ENCODE data around the gene SLC16A11. TPM values are rescaled to one million over a fixed set of nuclear protein-coding genes. Genes with fewer than 3 reads are reported as not detected.

Gene SLC16A11
- total RNA-seq, 2 donors from 2014 or later = 0.24 to 0.44 TPM

GRCh38 chr17:7029096-7029495 lies 14.8 kb downstream of the SLC16A11 start:
- no peaks in the 10 kb centered on the region for H3K36me3 Mint-ChIP-seq (ENCODE audit: low read depth)
- H3K9me3 Mint-ChIP-seq = no peaks in the 10 kb centered on the region
- Histone ChIP-seq H3K4me1 (ENCODE audit: control insufficient read depth, insufficient read depth, low read length) (no peaks in the 10 kb centered on the region), H3K27me3 (ENCODE audit: control insufficient read depth, insufficient read depth, low read length, poor library complexity, severe bottlenecking) (peaks cover 2% of the 10 kb centered on the region), H3K4me3 (ENCODE audit: low read length) (no peak overlapping the region), H3K9ac (ENCODE audit: extremely low read depth, low read length, poor library complexity, severe bottlenecking) (no peak overlapping the region), H3K9me3 (ENCODE audit: control insufficient read depth, low read length) (no peaks in the 10 kb centered on the region), H3K36me3 (ENCODE audit: control insufficient read depth, insufficient read depth, low read length) (no peaks in the 10 kb centered on the region), H3K27ac (ENCODE audit: low read depth, low read length) (no peak overlapping the region)
- peaks cover 12% of the 10 kb centered on the region for H3K27me3 Mint-ChIP-seq (ENCODE audit: insufficient read depth)
- no peak overlapping the region for H3K4me3 Mint-ChIP-seq
- DNase-seq = no peak
- H3K4me1 Mint-ChIP-seq = no peaks in the 10 kb centered on the region
- WGBS, 2 experiments (ENCODE audit: insufficient coverage in 1 of 2, insufficient read length in 1 of 2) = 91 to 100% methylated on average over 3 of the region's 3 CpGs
- H3K27ac Mint-ChIP-seq = no peak overlapping the region
- no peak for TF ChIP-seq CTCF (conservative IDR thresholded peaks at IDR 0.05)

GRCh38 chr17:7027335-7027734 lies 16.6 kb downstream of the SLC16A11 start:
- peak; percentile 72 for DNase-seq
- Mint-ChIP-seq H3K36me3 (ENCODE audit: low read depth) (no peaks in the 10 kb centered on the region), H3K27me3 (ENCODE audit: insufficient read depth) (peaks cover 28% of the 10 kb centered on the region), H3K27ac (no peak overlapping the region), H3K4me1 (no peaks in the 10 kb centered on the region), H3K4me3 (no peak overlapping the region), H3K9me3 (peaks cover 7% of the 10 kb centered on the region)
- H3K36me3 ChIP-seq (ENCODE audit: control insufficient read depth, insufficient read depth, low read length) = no peaks in the 10 kb centered on the region
- WGBS, 2 experiments (ENCODE audit: insufficient coverage in 1 of 2, insufficient read length in 1 of 2) = 89 to 100% methylated on average over 2 to 13 of the region's 13 CpGs
- TF ChIP-seq CTCF (conservative IDR thresholded peaks at IDR 0.05) = no peak
- no peak overlapping the region for H3K27ac ChIP-seq (ENCODE audit: low read depth, low read length)
- H3K4me1 ChIP-seq (ENCODE audit: control insufficient read depth, insufficient read depth, low read length) = no peaks in the 10 kb centered on the region
- H3K4me3 ChIP-seq (ENCODE audit: low read length) = no peak overlapping the region
- no peaks in the 10 kb centered on the region for H3K9me3 ChIP-seq (ENCODE audit: control insufficient read depth, low read length)
- peaks cover 19% of the 10 kb centered on the region for H3K27me3 ChIP-seq (ENCODE audit: control insufficient read depth, insufficient read depth, low read length, poor library complexity, severe bottlenecking)
- H3K9ac ChIP-seq (ENCODE audit: extremely low read depth, low read length, poor library complexity, severe bottlenecking) = no peak overlapping the region

GRCh38 chr17:7026471-7027115 lies 17.3 kb downstream of the SLC16A11 start:
- Histone ChIP-seq H3K4me1 (ENCODE audit: control insufficient read depth, insufficient read depth, low read length) (no peaks in the 10 kb centered on the region), H3K9ac (ENCODE audit: extremely low read depth, low read length, poor library complexity, severe bottlenecking) (no peak overlapping the region), H3K36me3 (ENCODE audit: control insufficient read depth, insufficient read depth, low read length) (no peaks in the 10 kb centered on the region), H3K9me3 (ENCODE audit: control insufficient read depth, low read length) (no peaks in the 10 kb centered on the region), H3K4me3 (ENCODE audit: low read length) (no peak overlapping the region), H3K27ac (ENCODE audit: low read depth, low read length) (no peak overlapping the region), H3K27me3 (ENCODE audit: control insufficient read depth, insufficient read depth, low read length, poor library complexity, severe bottlenecking) (peaks cover 27% of the 10 kb centered on the region)
- Mint-ChIP-seq H3K4me3 (no peak overlapping the region), H3K27ac (no peak overlapping the region), H3K27me3 (ENCODE audit: insufficient read depth) (peaks cover 34% of the 10 kb centered on the region), H3K9me3 (peaks cover 7% of the 10 kb centered on the region), H3K36me3 (ENCODE audit: low read depth) (no peaks in the 10 kb centered on the region), H3K4me1 (peaks cover 2% of the 10 kb centered on the region)
- DNase-seq = no peak
- 92 to 98% methylated on average over 17 to 29 of the region's 29 CpGs for WGBS, 2 experiments (ENCODE audit: insufficient coverage in 1 of 2, insufficient read length in 1 of 2)
- no peak for TF ChIP-seq CTCF (conservative IDR thresholded peaks at IDR 0.05)
